NCI-H226 (cell line): ENCODE measurements around the gene VDAC2.

Experiments used
- DNase-seq: peaks from one replicate; pipeline ENCODE4 v3.0.0-alpha.2; 2015

VDAC2 gene

DNA sequence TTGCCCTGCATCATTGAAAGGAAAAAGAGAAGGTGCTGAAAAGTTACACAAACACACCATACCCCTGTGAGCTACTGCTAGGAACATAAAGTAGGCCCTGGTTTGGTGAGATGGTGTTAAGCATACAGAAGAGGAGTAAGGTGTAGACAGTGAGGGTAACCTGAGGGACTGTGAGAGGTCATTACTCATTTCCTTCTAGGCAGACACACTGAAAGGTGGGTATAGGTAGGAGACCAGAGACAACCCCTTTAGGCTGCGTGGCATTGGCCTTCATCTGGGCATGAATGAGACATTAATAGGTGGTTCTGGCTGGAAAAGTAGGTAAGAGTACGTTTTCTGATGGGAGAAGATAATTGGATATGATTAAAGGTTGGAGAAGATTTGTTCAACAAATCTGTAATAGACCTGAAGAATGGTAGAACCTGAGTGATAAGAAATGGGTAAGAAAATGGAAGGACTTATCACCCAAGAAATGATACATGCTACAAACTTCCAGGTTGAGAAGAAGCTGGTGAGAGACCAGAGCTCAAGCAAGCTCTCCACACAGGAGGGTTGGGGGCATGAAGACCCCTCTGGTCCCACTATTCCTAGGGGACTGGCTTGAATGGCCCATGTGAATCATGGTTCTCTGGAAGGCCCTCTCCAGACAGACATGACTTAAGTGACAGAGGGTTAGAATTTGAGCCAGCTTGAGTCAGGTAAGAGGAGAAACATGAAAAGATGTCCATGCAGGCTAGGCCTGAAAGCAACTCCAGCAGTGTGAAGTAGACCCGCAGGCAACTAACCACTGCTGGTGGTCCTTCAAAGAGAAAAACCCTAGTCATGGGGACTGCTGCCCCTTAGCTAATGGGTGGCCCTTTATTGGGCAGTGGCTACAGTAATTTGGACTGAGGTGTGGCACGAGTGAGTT, 21.3 kb downstream of the VDAC2 start:
- DNase-seq, result no peak

DNA sequence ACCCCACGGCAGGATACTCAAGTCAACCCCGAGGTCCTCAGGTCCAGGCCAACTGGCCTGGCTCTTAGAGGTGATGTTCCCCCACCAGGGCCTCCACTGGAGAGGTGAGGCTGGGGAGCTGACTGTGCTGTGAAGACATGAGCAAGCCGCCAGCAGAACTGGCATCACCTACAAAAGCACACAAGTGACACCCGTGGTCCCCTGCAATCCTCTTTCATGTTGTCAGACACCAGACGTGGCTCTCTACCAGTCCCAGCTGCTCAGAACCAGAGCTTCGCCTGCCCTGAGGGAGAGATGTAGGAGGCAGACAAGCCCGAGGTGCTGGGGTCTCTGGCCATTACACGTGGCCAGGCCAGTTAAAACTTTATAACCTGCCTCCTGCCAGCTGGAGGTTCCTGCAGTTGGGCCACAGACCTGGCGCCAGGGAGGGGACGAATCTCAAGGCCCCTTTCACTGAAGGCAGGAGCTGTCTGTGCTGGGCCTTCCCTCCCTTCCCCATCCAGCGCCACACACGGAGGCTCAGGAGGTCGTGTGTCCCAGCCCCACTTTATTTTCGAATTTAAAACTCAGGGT, 22.9 kb downstream of the VDAC2 start:
- DNase-seq, result no peak

DNA sequence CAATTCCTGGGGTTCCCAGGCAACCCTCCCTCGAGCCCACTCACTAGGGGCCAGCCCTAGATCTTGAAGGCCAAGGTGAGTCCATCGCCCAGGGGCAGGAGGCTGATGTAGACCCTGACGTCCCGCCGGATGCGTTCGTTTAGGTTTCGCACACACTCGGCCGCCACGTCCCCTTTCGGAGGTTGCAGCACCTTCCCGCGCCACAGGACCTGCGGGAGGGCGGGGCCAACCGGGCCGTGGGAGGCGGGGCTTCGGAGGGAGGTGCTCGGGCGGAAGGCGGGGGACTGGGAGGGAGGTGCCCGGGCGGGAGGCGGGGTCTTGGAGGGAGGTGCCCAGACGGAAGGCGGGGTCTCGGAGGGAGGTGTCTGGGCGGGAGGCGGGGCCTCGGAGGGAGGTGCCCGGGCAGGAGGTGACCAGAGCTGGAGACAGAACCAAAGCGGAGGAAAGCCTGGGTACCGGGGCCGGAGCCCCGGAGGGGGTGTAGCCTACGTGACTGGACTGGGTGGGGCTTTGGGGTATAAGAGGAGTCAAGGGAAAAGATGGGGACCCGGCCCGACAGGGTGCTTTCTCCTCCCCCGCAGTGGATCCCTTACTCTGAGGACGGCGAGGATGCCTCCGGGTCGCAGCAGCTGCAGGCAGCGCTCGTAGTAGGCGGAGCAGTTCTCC, 23.6 kb downstream of the VDAC2 start:
- peak; percentile 86 for DNase-seq

DNA sequence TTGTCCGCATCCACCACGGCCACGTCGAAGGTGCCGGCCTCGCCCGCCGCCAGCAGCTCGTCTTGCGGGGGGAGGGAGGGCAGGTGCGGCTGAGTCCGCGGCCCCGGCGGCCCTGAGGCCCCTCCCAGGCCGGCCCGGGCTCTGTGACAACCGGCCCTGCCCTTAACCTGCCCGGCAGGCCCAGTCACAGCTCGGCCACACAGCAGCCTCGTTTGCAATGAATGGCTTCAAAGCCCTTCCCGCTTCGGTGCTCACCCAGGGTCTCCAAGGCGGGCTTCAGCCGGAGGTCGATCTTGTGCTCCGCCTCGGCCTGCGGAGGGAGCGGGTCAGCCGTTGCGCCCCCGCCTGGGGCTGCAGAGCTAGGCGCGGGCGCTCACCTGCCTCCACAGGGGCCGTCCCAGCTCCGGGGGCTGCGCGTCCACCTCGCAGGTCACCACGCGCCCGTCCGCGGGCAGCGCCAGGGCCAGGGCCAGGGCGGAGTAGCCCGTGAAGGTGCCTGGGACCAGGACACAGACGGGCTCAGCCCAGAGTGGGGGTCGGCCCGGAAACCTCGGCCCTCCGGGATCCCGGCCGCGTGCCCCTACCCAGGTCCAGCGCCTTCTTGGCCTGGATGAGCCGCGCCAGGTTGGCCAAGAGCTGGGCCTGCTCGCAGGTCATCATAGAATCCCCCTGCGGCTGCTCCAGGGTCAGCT, 24.2 kb downstream of the VDAC2 start:
- no peak for DNase-seq

DNA sequence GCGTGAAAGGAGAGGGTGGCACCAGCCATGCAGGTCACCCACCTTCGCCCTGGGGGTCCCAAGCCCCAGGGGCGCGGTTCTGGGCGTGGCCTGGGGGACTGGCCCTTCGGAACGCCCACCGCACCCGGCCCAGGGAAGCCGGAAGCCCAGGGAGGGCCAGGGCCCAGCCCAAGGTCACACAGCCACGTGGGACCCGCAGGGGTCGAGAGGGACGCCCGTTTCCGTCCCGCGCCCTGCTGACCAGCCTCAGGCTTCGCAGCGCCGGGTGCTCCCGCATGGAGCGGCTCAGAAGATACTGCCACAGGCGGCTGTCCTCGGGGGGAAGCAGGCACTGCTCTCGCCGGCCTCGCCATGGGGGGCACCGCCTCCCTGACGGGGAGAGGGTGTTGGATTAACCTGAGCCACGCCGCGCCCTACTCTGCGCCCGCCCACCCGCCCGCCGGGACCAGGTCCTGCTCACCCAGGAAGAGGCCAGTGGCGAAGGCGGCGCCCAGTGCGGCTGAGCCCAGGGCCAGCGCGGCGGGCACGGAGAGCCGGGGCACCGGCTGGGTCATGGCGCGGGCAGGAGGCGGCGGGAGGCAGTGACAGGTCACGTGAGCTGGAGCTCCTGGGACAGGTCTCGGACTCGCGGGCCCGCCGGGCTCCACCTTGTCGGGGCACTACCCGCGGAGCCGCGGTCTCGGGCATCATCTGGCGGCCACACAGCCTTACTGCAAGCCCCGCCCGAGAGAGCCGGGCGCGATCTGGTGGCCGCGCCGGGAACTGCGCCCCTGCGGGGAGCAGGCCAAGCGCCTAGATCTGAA, 25.0 kb downstream of the VDAC2 start, which contains the start of gene COMTD1:
Gene COMTD1 (minus strand): TSS at position 583 of the 803 bp plus-strand sequence. CDS start 29 bp downstream, at position 554.
- DNase-seq, result peak; percentile 80

DNA sequence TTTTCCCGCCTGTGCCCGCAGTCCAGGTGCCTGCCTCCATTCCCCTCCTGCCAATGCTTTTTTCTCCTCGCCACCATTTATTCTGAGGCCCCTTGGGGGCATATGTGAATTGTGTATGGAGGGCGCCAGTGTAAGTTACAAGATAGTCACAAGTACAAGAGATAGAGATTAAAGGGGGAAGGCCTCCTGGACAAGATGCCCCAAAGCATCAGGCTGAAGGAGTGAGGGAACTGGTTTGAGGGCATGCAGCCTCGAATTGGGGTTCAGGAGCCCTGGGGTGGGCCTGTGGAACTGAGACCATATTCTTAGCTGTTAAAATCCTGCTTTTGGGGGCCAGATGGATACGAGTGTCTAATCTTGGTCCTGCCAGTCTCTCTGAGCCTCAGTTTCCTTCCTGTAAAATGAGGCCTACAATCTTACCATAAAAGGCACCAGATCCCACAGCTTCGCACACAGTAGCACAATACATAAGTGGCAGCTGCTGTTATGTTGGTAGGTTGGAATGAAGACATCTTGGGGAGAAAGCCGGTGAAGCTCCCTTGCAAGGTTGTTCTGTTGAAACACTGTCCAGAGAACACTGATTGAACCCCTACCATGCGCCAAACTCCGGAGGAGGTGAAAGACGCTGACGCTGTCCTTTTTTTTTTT, 25.7 kb downstream of the VDAC2 start:
- no peak for DNase-seq

DNA sequence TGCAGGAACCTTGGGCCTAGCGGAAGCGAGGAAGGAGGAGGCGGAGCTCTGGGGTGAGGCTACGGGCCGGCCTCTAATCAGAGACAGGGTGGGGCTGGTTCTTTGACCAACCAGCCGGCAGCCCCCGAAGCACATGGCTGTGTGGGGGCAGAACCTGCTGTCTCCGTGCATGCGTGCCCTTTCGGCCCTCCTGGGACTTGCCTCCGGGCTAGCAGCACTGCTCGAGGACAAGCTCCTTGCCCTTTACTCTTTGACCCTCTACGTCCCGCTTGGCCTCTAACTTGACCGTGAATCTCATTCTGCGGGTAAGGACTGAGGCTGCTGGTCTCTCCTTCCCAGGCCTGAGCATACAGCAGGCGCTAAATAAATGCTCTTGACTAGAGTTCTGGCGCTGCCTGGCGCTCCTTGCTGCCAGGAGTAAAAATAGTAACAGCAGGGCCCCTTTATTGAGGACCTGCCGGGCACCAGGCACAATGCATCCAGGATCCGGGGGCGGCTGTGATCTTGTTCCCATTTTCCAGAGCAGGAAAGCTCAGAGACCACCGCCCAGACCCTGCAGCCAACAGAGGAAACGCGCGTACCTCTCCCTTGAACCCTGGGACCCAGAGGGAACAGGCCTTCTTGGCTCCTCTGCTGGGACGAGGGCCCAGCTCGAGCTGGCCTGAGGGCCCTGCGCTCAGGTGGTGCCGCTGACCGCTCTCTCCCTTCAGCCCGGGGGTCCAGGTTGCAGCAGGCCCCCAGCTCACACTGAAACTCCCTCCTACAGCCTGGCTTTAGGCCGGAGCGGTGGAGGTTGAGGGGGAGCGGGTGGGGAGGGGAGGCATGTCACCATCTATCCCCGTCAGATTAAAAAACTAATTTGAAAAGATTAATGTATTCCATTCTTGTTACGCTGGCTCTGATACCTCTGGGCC, 27.8 kb downstream of the VDAC2 start:
- no peak for DNase-seq

DNA sequence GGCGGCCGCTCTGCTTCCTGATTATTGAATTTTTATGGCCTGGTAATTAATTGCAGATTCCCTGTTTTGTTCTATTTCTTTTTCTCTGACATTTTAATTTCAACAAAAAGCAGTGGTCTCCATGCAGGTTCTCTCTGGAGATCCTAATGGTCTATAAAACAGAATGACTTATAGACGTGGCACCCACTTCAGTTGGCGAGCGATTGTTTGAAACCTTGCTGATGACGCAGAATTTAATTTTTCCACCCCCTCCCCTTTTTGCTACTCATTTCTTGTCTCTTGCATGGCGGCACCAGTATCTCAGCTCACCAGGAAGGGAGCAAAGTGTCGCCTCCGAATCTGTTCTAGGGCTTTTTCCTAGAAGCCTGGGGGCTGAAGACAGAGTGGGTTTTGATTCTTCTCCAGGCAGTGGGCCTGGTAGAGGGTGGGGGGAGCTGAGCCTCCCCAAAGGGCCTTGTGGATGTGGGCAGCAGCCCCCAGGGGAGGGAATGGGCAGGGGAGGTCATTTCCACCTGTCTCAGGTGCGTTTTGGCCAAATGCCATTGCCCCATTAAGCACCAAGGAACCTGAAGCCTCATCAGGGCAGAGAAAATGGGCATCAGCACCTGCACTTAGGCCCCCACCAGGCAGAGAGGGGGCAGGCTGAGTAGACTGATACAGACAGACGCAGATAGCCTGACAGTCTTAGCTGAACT, 28.6 kb downstream of the VDAC2 start:
- DNase-seq, result no peak

DNA sequence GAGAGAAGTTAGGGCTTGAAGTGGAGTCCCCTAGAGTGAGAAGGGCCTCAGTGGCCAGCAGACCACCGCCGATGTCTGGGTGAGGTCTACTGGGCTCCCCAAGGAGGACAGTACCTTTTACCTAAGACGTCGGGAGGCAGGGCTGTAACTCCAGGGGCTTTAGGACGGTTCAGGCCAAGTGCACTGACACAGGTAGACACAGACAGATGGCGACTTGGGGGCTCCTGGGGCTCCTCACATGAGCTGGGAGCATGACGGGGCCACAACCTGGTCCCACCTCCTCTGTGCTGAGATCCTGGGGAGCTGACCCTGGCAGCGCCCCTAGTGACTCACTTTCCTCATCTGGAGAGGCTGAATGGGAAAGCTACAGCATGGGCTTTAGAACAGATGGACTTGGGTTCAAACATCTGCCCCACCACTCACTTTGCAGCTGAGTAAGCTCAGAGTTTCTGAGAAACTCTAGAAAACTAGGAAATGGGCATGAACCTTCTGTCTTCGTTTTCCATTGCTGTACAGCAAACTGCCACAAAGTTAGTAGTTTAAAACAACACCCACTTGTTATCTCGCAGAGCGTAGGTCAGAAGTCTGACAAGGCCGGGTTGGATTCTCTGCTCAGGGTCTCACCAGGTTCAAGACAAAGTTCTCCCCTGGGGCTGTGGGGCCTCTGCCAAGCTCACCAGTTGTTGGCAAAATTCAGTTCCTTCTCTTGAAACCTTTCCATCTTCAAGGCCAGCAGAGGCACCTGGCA, 29.9 kb downstream of the VDAC2 start:
- DNase-seq, result no peak

DNA sequence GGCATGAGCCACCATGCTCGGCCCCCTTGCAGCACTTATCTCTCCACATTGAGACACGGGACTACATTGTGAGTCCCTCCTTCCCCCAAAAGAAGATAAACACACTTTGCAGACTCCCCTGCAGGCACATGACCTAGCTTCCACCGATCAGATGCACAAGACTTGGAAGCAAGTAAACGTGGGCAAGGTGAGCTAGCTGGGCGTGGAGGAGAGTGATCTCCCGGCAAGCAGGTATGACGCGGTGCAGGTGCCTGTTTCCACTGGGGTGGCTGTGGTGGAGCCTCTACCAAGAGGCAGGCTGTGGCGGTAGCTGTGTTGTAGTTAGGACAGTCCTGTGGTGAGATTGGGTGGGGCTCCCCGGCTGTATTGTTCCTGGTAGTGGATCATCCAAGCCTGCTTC, 32.8 kb downstream of the VDAC2 start:
- DNase-seq, result no peak

DNA sequence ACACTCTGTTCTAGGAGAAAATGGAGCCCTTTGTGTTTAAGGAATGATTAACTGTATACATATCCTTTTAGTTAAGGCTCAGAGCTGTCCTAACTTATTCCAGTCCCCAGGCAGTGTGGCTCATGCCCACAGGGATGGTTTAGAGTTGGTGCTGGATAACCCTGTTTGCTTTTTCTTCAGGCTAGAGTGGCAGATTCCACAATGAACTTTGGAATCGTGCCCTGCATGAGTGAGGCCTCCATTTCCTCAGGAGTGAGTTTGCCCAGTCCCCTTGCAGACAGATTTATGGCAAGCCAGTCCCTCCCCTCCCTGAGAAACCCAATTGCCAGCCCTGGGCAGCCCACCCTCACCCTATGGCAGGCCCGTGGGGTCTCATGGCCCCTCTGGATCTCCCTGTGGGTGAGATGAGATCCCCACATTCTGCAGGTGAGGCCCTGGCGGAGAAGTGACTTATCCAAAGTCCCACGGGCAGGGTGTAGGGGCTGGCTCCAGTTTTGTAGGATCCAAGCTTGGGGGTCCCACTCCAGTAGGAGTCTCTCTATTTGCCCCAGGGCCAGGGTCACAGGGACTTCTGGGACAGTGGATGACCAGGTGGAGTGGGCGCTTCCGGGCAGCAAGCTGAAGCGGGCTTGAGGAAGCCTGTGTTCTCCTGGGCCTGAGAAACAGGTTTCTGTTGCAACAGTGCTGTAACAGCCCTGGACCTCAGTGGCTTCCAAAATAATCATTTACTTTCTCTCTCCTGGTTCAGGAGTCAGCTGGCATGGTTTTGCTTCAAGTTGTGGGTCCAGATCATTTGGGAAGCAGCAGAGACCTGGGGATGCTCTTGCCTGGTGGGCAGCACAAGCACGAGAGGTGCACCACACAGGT, 34.1 kb downstream of the VDAC2 start:
- DNase-seq, result no peak

DNA sequence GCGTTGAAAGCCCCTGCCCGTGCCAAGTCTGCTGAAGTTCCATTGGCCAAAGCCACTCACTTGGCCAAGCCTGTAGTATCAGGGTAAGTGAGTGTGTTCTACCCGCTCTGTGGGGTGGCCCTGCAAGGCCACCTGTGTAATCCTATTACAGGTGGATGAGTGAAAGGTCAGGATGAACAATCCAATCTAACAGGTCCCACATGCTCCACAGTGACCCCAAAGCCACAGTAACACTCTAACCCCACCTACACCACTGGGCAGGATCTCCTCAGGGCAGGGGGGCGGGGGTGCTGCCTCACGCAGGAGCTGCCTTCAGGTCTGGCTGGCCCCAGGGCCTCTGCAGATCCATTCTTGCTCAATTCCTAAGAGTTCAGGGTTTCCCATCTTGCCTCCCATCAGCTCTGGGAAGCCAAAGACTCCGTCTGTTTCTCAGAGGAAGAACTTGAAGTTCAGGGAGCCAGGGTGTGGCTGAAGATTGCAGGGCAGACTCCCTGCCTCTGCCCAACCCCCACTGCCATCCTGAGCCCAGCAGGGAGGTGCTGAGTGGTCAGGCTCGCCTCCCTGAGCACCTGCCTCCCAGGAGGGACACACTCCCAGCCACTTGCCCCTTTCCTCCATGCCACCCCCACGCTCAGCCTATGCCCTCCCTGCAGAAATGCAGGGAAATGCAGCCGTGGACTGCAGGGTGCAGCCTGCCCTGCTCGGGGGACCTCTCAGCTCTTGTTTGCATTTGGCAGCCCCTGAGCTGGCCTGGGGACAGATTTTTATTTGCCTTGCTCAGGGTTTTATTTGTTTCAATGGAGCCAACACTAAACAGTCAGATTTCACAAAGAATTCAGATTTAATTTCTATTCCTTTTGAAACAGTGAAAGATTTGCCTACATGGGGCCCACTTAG, 35.0 kb downstream of the VDAC2 start:
- DNase-seq, result no peak

DNA sequence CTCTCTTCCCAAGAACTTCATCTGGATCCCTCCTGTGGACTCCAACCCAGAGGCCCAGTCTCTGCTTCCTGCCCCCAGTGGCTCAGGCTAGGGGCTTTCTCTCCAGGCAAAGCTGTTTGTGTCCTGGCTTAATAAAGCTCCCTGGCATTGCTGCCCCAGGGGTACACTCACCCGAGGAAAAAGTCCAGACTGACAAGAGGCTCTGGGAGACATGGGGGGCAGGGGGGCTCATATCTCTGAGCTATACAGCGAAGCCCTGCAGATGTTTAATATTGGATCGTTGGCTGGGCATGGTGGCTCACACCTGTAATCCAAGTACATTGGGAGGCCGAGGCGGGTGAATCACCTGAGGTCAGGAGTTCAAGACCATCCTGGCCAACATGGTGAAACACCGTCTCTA, 35.9 kb downstream of the VDAC2 start:
- DNase-seq, result no peak

DNA sequence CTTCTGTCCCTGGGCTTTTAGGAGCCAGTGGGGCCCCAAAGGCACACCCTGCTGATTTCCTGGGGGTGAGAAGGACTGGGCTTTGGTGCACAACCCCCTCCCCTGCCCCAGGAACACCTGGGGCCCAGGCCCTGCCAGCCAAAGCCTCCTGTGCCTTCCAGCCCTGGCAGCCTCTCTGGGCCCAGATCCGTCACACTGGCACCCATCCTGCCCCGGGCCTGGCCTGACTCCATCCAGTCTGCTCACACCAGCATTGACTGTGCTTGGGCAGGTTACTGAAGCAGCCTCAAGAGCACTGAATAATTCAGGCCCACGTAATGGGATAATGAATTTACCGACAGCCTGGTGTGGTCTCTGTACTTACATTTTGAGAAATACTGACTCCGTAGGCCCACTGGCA, 37.2 kb downstream of the VDAC2 start:
- no peak for DNase-seq

DNA sequence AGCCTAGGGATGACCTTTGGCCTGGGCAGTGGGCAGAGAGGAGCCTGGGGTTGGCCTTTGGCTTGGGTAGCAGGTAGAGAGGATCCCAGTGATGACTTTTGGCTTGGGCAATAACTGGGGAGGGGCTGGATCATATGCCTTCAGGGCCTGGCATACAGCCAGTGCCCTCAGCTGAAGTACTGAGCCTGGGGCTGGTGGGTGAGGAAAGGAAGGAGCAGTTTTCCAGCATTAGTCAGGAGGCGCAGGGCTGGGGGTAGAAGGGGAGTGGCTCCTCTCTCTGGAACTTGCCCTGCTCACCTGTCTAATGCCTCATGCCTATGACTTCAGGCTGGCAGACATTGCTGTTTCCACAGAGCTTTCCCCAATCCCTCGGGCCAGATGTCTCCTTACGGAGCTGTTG, 40.3 kb downstream of the VDAC2 start:
- DNase-seq, result peak; percentile 85

DNA sequence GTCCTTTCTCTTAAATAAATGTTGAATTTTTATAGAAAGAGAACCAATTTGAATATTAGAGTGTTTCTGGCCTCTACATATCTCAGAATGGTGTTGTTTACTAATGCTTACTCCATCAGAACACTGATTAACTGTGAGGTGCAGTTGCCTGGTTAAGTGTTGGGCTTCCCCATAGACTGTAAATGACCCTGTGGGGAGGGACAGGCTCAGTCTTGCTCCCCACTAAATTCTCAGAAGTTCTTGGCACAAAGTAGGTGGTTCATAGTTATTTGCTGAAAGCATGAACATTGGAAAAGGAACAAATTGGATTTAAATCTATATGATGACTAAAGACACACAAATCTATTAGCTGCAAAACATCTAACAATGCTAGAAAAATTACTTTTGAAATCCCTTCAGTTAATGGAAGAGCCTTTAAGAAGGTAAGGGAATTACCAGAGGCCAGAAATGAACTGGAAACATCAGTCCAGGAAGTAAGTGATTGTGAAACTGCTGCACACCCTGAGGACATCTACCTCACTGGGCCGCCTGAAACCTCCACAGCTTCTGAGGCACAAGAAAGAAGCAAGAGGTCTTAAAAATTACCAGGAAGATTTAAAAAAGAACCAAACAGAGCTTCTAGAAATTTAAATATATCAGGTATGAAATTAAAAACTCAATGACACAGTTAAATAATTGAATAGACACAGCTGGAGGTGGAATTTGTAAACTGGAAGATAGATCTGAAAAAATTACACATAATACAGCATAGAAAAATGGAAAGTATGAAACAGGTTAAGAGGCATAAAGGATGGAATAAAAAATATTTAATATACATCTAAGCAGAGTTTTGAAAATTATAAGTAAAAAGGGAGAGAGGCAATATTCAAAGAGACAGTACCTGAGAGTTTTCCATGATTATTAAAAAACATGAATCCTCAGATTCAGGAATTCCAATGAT, 43.0 kb downstream of the VDAC2 start:
- no peak for DNase-seq
